ENCODE measurements around the gene STUM.

Gene STUM

GRCh38 chr1:226534098-226534497 is 14.5 kb upstream of the STUM start:
- DNase-seq: no peak

GRCh38 chr1:226534645-226535044 is 13.9 kb upstream of the STUM start:
- no peak for DNase-seq

- no peak for DNase-seq
Measured at GRCh38 chr1:226535666-226536065, 12.9 kb upstream of the STUM start.

- no peak for DNase-seq
Measured at GRCh38 chr1:226541231-226541630, 7.3 kb upstream of the STUM start.

GRCh38 chr1:226541631-226542622 is 6.6 kb upstream of the STUM start:
- DNase-seq: no peak

GRCh38 chr1:226542623-226543103 is 5.9 kb upstream of the STUM start:
- no peak for DNase-seq

- no peak for DNase-seq
Measured at GRCh38 chr1:226545836-226546596, 2.5 kb upstream of the STUM start.

GRCh38 chr1:226546926-226547325 is 1.6 kb upstream of the STUM start:
- DNase-seq: no peak

GRCh38 chr1:226547754-226548191 is 791 bp upstream of the STUM start:
- DNase-seq: no peak

- DNase-seq: no peak
Measured at GRCh38 chr1:226549094-226549936, 751 bp downstream of the STUM start.

- no peak for DNase-seq
Measured at GRCh38 chr1:226549937-226550671, 1.5 kb downstream of the STUM start.

- DNase-seq: no peak
Measured at GRCh38 chr1:226550672-226551041, 2.1 kb downstream of the STUM start.

GRCh38 chr1:226551299-226551698 is 2.7 kb downstream of the STUM start:
- DNase-seq: no peak

- DNase-seq: no peak
Measured at GRCh38 chr1:226552061-226552460, 3.5 kb downstream of the STUM start.

GRCh38 chr1:226553266-226553923 is 4.8 kb downstream of the STUM start:
- DNase-seq: no peak

- no peak for DNase-seq
Measured at GRCh38 chr1:226553924-226554282, 5.3 kb downstream of the STUM start.

- DNase-seq: no peak
Measured at GRCh38 chr1:226555092-226555491, 6.5 kb downstream of the STUM start.

- DNase-seq: no peak
Measured at GRCh38 chr1:226557424-226557823, 8.9 kb downstream of the STUM start.

GRCh38 chr1:226558036-226558650 is 9.6 kb downstream of the STUM start:
- DNase-seq: no peak

- DNase-seq: no peak
Measured at GRCh38 chr1:226560243-226560642, 11.7 kb downstream of the STUM start.

- no peak for DNase-seq
Measured at GRCh38 chr1:226562989-226563388, 14.4 kb downstream of the STUM start.

Measured in KG1 (cell line).